HG03378 (cell line): ENCODE measurements around the gene PPIB.

ENCODE experiments used
- ATAC-seq: cut with Tn5 transposase; IDR thresholded peaks from one replicate; pipeline ENCODE4 v1.9.1; 2021; ENCODE audit warnings: mild to moderate bottlenecking, moderate library complexity; ENCODE audit not compliant: unreplicated experiment

PPIB gene

DNA sequence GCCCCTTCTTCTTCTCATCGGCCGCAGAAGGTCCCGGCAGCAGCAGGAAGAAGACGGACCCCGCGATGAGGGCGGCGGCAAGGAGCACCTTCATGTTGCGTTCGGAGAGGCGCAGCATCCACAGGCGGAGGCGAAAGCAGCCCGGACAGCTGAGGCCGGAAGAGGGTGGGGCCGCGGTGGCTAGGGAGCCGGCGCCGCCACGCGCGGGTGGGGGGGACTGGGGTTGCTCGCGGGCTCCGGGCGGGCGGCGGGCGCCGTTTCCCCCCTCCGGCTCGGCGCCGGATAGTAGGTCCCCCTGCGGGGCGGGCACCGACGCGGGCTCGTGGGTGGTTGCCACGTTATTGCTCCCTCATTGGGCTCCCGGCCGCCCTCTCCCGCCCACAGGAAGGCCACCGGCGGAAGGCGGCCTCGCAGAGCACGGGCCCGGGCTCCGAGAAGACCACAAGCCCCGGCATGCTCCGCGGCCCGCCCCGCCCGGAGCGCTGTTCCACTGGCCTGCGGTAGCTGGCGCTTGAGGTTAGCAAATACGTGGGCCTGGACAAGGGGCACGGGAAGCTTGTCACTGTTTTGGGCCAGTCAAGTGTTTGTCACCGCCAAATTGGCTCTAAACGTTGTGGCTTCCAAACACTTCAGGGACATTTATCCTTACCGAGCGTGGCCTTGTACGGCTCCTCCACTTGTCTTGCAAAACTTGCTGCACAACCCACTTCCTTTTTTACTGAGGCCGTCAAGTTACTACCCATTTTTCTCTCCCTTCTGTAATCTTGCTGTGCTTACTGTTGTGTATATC, at the start of gene PPIB:
TSS of gene PPIB (minus strand) at position 154 of the 790 bp plus-strand sequence. CDS start at position 118, 36 bp downstream.
- ATAC-seq = peak; percentile 79

DNA sequence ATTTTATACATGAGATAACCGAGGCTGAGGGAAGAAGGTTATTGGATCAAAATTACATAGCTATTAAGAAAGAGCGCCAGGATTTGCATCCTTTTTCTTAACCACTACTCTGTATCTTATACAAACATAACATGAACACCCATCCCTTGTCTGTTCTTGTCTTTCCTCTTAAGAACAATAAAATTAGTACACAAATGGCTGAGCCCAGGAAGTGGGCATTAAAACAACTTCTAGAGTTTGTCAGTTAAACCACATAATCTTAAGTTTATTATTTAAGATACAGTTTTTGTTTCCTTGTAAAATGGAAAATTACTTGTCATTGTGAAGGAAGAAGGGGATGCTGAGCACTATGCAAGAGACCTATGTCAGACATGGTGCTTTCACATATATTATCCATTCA, 48.9 kb upstream of the PPIB start:
- no peak for ATAC-seq

DNA sequence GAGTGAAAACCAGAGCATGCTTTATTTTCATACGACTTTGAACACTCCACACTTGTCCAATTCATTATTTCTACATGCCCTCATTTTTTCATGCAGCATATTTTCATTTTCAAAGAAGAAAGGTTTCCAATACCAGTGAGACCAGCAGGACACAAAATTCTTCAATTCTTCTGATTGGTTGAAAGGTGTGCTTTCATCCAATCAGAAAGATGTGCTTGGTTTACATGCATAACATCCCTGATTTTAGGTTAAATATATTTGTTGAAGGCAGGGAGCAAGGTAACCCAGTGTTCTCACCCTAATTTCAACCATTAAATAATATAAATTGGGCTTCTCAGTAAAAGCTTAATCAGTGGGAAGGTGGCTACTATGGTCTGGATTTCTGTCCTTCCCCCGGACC, 47.5 kb upstream of the PPIB start:
- no peak for ATAC-seq

GRCh38 chr15:64209680-64210334, 47.0 kb upstream of the PPIB start:
- no peak for ATAC-seq

DNA sequence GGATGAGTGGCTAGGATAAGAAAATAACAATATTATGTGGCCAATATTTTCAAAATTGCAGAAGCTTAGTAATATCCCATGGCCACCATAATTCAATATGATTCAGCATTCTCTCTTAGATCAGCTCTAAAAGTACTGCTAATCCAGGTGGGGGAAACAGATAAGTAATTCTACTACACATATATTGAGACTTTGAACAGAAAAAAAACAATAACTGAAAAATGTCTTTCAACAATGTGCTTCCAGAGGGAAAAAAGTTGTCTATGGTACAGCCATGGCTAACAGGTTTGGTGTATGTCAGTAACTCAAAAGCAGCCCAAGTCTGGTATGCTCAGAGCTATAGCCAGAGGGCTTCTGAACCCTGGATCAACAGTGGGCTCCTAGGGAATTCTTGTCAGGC, 42.4 kb upstream of the PPIB start:
- no peak for ATAC-seq

- ATAC-seq = no peak
Observed at GRCh38 chr15:64197425-64197824, 34.6 kb upstream of the PPIB start.

DNA sequence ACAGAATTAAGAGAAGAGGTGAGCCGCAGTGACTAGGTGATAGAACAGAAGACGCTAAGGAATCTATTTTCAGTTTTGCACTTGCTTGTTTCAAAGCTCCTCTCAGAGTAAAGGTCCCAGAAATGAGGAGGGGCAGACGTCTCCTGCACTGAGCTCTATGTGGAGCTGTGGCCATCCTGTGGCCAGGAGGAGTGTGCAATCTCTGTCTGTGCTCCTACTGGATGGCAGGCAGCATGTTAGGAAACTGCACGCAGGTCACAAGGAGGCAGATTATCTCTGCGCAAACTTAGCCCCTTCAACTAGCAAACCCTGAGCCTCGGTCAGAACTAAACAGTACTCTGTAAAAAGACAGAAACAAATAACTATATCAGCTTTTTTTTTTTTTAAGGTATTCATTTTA, 31.1 kb upstream of the PPIB start:
- ATAC-seq = no peak

DNA sequence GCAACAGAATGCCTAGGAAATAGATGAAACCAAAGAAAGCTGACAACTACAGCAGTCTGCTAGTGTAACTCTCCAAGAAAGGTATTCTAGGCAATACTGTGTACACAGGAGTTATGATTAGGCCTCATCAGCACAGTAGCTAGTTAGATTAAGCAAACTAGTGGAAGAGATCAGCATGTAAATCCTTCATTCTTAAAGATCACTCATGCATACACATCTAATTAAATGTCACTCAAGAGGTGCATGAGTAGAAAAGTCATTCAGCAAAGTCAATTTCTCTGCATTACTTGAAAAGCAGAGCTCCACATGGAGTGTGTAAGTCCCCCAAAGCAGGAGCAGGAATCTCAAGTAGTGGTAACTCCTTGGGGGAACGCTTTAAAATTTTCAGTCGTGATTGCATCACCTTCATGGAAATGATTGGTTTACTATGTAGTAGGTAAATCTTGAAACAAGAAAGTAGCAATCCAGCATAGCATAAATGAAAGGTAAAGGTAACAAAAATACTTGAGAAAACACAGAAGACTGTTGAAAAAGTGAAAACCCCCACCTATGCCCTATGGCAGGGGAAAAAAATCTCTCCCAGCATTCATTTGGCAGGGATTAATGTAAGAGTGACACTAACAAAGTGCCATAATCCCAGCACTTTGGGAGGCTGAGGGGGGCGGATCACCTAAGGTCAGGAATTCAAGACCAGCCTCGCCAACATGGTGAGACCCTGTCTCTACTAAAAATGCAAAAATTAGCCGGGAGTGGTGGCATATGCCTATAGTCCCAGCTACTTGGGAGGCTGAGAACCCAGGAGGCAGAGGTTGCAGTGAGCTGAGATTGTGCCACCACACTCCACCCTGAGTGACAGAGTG, 29.4 kb upstream of the PPIB start:
- ATAC-seq = no peak

GRCh38 chr15:64187396-64188191, 24.8 kb upstream of the PPIB start:
- no peak for ATAC-seq

DNA sequence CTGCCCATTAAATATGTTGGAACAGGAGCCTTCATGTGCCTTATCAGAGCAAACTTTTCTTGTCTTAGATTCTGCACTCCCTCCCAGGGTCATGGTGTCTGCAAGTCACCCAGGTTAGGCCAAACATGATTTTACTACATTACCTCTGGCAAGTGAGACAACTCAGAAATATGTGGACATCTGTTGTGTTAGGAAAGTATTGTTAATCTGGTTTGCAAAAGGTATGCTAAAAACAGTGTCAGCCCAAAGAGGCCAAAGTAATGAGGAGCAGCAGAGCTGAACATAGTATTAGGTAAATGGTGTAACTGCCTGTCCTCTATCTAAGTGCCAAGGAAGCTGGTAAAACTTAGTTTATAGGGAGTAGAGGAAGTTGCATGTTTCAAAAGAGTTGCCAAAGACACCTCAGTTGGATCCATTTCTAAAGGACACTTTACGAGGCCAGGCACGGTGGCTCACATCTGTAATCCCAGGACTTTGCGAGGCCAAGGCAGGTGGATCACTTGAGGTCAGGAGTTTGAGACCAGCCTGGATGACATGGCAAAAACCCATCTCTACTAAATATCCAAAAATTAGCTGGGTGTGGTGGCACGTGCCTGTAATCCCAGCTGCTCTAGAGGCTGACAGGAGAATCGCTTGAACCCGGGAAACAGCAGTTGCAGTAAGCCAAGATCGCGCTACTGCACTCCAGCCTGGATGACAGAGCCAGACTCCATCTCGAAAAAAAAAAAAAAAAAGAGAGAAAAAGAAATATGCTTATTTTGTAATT, 22.5 kb upstream of the PPIB start:
- no peak for ATAC-seq

- ATAC-seq = no peak
Observed at GRCh38 chr15:64182859-64183370, 20.1 kb upstream of the PPIB start.

GRCh38 chr15:64180235-64180824, 17.5 kb upstream of the PPIB start:
- no peak for ATAC-seq

- no peak for ATAC-seq
Observed at GRCh38 chr15:64166102-64166890, 3.5 kb upstream of the PPIB start.

- no peak for ATAC-seq
Observed at GRCh38 chr15:64164436-64164835, 1.6 kb upstream of the PPIB start.

DNA sequence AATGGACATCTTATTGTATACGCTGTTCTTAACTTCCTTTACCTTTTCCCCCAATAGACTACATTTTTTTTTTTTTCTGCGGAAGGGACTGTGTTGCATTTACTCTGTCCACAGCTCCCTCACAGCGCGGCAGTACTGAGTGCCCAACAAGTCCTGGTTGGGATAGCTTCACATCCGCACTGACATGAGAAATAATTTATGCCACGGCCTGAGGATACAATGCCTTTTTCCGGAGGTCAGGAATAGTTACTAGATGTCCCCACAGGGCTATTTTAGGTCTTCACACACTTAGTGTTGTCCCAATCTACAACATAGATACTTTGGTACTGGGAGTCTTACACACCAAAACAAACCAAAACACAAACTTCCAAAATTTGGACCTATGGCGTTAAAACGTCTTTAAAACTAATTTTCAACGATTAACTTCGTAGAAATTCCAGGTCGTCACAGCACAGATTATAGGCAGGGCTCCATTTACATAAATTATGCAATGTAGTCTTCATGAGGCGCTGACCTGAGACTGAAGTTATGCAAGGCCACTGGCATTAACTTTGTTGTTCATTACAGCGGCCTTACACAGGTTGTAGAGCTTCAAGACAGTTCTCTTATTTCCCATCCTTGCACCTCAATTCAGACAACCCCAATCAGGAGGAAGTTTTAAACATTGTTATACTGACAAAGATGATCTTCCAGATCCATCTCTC, 989 bp upstream of the PPIB start:
- peak; percentile 12 for ATAC-seq

DNA sequence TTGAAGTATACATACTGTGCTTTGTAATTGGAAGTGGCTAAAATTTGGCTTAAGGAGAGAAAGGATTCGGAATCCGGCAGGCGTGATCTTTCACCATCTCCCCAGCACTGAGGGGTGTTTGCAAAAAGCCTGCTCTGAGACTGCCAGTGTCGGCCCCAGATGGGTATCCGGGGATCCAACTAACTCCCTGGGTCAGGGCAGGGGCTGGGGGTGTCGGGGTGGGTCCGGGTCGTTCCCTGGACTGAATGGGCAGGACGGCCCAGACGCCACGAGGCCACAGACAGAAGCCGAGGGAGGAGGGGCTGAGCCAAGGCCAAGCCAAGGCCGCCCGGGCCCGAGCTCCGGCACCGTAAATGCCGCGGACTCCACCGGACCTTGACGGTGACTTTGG, 349 bp downstream of the PPIB start:
- ATAC-seq = peak; percentile 13

DNA sequence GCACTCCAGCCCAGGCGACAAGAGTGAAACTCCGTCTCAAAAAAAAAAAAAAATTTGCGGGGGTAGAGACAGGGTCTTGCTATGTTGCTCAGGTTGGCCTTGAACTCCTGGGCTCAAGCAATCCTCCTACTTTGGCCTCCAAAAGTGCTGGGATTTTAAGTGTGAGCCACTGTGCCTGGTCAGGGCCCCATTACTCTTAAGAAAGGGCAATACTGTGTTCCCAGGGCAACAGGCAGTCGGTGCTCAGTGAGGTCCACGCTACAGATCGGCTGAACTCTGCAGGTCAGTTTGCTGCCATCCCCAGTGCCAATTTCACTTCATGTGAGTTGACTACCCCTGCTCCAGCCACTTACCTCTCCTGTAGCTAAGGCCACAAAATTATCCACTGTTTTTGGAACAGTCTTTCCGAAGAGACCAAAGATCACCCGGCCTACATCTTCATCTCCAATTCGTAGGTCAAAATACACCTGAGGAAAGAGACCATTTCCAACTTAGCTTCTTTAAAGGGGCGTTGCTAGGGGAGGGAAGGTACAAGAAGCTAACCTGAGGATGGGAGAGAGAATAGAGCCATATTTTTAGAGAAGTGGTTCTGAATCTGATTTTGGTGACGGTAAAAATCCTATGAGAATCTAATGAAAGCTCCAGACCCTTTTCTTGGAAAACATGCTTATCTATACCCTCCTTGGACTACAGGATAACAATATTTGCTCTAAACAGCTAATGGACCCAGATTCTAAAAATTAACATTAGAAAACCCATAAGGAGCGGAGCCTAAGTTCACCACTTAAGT, 939 bp downstream of the PPIB start:
- no peak for ATAC-seq
